ENCODE measurements around the gene PHLDA3.
A peak's percentile ranks its signal among the peaks of the same experiment; 100 is the strongest.
"Not testable (repeated sequence)": the region's sequence is repeated elsewhere in the genome, so short reads cannot be mapped to it uniquely, and the experiment has no call there.

Gene PHLDA3

GRCh38 chr1:201485184-201485774, 16.3 kb upstream of the PHLDA3 start:
- DNase-seq: no peak

- no peak for DNase-seq
Observed at GRCh38 chr1:201483373-201483949, 14.5 kb upstream of the PHLDA3 start.

GRCh38 chr1:201482755-201483154, 13.8 kb upstream of the PHLDA3 start:
- no peak for DNase-seq

- peak; percentile 79 for DNase-seq
Observed at GRCh38 chr1:201481761-201482493, 12.9 kb upstream of the PHLDA3 start.

GRCh38 chr1:201481004-201481380, 12.0 kb upstream of the PHLDA3 start:
- no peak for DNase-seq

- peak; percentile 67 for DNase-seq
Observed at GRCh38 chr1:201480231-201481003, 11.4 kb upstream of the PHLDA3 start.

- DNase-seq: no peak
Observed at GRCh38 chr1:201479201-201479730, 10.3 kb upstream of the PHLDA3 start.

GRCh38 chr1:201478666-201479065, 9.7 kb upstream of the PHLDA3 start:
- DNase-seq: not testable (repeated sequence)

GRCh38 chr1:201476670-201477344, 7.8 kb upstream of the PHLDA3 start:
- DNase-seq: no peak

- DNase-seq: no peak
Observed at GRCh38 chr1:201475915-201476669, 7.1 kb upstream of the PHLDA3 start.

- peak; percentile 71 for DNase-seq
Observed at GRCh38 chr1:201475130-201475529, 6.1 kb upstream of the PHLDA3 start.

- no peak for DNase-seq
Observed at GRCh38 chr1:201473296-201473695, 4.3 kb upstream of the PHLDA3 start.

- not testable (repeated sequence) for DNase-seq
Observed at GRCh38 chr1:201472321-201472720, 3.3 kb upstream of the PHLDA3 start.

- peak; percentile 83 for DNase-seq
Observed at GRCh38 chr1:201471772-201472171, 2.8 kb upstream of the PHLDA3 start.

GRCh38 chr1:201470581-201470980, 1.6 kb upstream of the PHLDA3 start:
- no peak for DNase-seq

- no peak for DNase-seq
Observed at GRCh38 chr1:201469645-201470074, 672 bp upstream of the PHLDA3 start.

- DNase-seq: no peak
Observed at GRCh38 chr1:201468501-201468843, 516 bp downstream of the PHLDA3 start.

GRCh38 chr1:201466492-201466891, 2.5 kb downstream of the PHLDA3 start:
- no peak for DNase-seq

- no peak for DNase-seq
Observed at GRCh38 chr1:201465698-201466290, 3.2 kb downstream of the PHLDA3 start.

GRCh38 chr1:201463071-201463552, 5.9 kb downstream of the PHLDA3 start:
- DNase-seq: no peak

All from fibroblast of skin of right biceps (primary cell).